ENCODE results near the gene CNTNAP2.
"Not testable (repeated sequence)": the region's sequence is repeated elsewhere in the genome, so short reads cannot be mapped to it uniquely, and the experiment has no call there.

The CNTNAP2 gene

GRCh38 chr7:148318102-148318811, 2201.7 kb downstream of the CNTNAP2 start:
- Histone ChIP-seq H3K9me3 (replicated peaks in 1 of 11) (peaks cover 0 to 11% (median 3%) of the 10 kb centered on the region in 11 experiments; a peak in 4 of 22 replicates), H3K9ac (no peak overlapping the region), H3K27me3 (no peaks in the 10 kb centered on the region), H3K4me1 (peaks cover 0 to 8% (median 0%) of the 10 kb centered on the region in 10 experiments; a peak in 4 of 20 replicates), H4K20me1 (no peaks in the 10 kb centered on the region), H3K4me2 (no peak overlapping the region), H3K27ac (no peak overlapping the region), H3K36me3 (no peaks in the 10 kb centered on the region), H3K4me3 (no peak overlapping the region)
- no peak for TF ChIP-seq Cebpa-rat (IDR thresholded peaks at IDR 0.05)

DNA sequence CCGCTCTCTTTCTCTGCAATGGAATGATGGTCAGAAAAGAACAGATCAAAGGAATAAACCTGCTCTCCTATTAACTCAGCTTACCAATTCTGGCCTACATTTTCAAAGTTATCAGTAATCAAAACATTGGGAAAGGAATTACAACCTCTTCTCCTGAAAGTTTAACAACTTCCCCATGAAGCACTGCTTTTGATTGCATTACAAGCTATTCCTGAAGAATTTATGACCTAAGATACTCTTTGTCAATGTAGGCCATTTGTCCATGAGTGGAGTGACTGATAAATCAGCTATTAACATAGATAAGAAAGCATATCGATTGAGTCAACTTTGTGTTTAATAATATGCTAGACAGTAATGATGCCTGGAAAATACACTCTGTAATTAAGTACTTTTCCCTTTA, 2202.2 kb downstream of the CNTNAP2 start:
- H3K4me1 ChIP-seq: peaks cover 0 to 14% (median 0%) of the 10 kb centered on the region in 10 experiments; a peak in 4 of 20 replicates
- peaks cover 0 to 8% (median 2%) of the 10 kb centered on the region in 11 experiments; a peak in 4 of 22 replicates for H3K9me3 ChIP-seq (replicated peaks in 1 of 11)
- H3K4me2 ChIP-seq: no peak overlapping the region
- no peaks in the 10 kb centered on the region for H4K20me1 ChIP-seq
- no peaks in the 10 kb centered on the region for H3K27me3 ChIP-seq
- no peak overlapping the region for H3K9ac ChIP-seq
- H3K36me3 ChIP-seq: no peaks in the 10 kb centered on the region
- H3K27ac ChIP-seq: no peak overlapping the region
- no peak for TF ChIP-seq Cebpa-rat (IDR thresholded peaks at IDR 0.05)
- H3K4me3 ChIP-seq: no peak overlapping the region

DNA sequence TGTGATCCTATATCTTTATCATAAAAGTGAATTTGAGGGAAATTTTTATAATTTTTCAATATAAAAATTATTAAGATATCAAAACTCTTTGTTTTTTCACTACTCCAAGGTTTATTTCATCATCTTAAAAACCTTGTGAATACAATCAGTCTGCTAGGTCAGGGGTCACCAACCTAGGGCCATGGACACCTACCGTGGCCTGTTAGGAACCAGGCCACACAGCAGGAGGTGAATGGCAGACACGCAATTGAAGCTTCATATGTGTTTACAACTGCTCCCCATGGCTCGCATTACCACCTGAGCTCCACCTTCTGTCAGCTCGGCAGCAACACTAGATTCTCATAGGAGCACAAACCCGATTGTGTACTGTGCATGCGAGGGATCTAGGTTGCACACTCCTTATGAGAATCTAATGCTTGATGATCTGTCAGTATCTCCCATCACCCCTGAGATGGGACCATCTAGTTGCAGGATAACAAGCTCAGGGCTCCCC, 2202.8 kb downstream of the CNTNAP2 start:
- no peaks in the 10 kb centered on the region for H4K20me1 ChIP-seq
- H3K4me1 ChIP-seq: peaks cover 0 to 19% (median 0%) of the 10 kb centered on the region in 10 experiments; a peak in 4 of 20 replicates
- no peak overlapping the region for H3K4me2 ChIP-seq
- no peaks in the 10 kb centered on the region for H3K27me3 ChIP-seq
- H3K4me3 ChIP-seq: no peak overlapping the region
- no peak for TF ChIP-seq Cebpa-rat (IDR thresholded peaks at IDR 0.05)
- H3K27ac ChIP-seq: no peak overlapping the region
- H3K9me3 ChIP-seq (replicated peaks in 1 of 11): peaks cover 0 to 3% (median 0%) of the 10 kb centered on the region in 11 experiments; a peak in 1 of 22 replicates
- H3K9ac ChIP-seq: no peak overlapping the region
- H3K36me3 ChIP-seq: no peaks in the 10 kb centered on the region

DNA sequence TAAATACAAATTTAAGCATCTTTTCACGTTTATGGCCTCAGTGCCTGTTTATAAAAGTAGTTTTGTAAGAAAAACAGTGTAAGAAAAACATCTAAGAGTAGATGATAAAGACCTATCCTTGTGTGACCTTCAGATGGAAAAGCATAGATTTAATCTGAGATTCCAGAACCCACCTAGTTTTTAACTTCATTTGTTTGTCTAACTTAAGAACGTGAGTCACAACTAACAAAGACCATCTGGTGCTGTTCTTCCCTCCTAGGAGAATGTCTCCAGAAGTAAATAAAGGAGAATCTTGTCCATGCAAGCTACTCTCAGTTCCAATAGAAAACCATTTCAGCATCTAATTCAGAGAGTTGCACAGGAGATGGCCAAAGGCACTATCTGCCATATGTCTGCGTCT, 2208.6 kb downstream of the CNTNAP2 start:
- peaks cover 0 to 4% (median 2%) of the 10 kb centered on the region in 11 experiments; a peak in 10 of 22 replicates for H3K9me3 ChIP-seq (replicated peaks in 1 of 11)
- H3K36me3 ChIP-seq: no peaks in the 10 kb centered on the region
- no peak overlapping the region for H3K27ac ChIP-seq

GRCh38 chr7:148327379-148327778, 2210.8 kb downstream of the CNTNAP2 start:
- peaks cover 5 to 18% (median 16%) of the 10 kb centered on the region in 11 experiments; a peak in 20 of 22 replicates for H3K9me3 ChIP-seq (replicated peaks in 1 of 11)
- H4K20me1 ChIP-seq: no peaks in the 10 kb centered on the region
- no peak for TF ChIP-seq Cebpa-rat (IDR thresholded peaks at IDR 0.05)
- H3K9ac ChIP-seq: no peak overlapping the region
- no peak overlapping the region for H3K4me2 ChIP-seq
- no peaks in the 10 kb centered on the region for H3K27me3 ChIP-seq
- H3K27ac ChIP-seq: no peak overlapping the region
- H3K4me1 ChIP-seq: peaks cover 0 to 19% (median 0%) of the 10 kb centered on the region in 10 experiments; a peak in 4 of 20 replicates
- H3K36me3 ChIP-seq: no peaks in the 10 kb centered on the region
- no peak overlapping the region for H3K4me3 ChIP-seq

More for the DNA sequence above, 2208.6 kb downstream of the CNTNAP2 start:
- H4K20me1 ChIP-seq: no peaks in the 10 kb centered on the region
- no peaks in the 10 kb centered on the region for H3K27me3 ChIP-seq
- H3K4me1 ChIP-seq: peaks cover 0 to 19% (median 0%) of the 10 kb centered on the region in 10 experiments; a peak in 4 of 20 replicates
- no peak overlapping the region for H3K9ac ChIP-seq
- H3K4me3 ChIP-seq: no peak overlapping the region
- no peak overlapping the region for H3K4me2 ChIP-seq
- no peak for TF ChIP-seq Cebpa-rat (IDR thresholded peaks at IDR 0.05)

DNA sequence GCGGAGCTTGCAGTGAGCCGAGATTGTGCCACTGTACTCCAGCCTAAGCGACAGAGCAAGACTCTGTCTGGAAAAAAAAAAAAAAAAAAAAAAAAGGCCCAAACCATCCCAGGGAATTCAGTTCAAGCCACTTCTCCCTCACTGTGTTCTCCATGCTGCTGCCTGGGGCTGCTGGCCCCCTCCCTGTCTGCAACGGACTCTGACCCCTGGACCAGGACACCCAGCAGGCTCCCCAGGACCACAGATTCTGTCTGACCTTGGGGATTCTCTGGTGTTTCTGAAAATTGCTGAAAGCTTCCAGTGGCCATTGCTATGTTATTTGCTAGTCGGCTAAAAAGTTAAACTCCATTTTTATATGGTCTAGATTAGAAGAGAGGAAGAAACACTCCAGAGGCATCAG, 2212.3 kb downstream of the CNTNAP2 start:
- Histone ChIP-seq H3K36me3 (no peaks in the 10 kb centered on the region), H3K27ac (no peak overlapping the region), H3K4me3 (no peak overlapping the region), H3K4me1 (peaks cover 0 to 8% (median 0%) of the 10 kb centered on the region in 10 experiments; a peak in 4 of 20 replicates), H3K4me2 (no peak overlapping the region), H3K27me3 (no peaks in the 10 kb centered on the region), H4K20me1 (no peaks in the 10 kb centered on the region), H3K9ac (no peak overlapping the region), H3K9me3 (replicated peaks in 1 of 11) (peaks cover 5 to 18% (median 16%) of the 10 kb centered on the region in 11 experiments; a peak in 20 of 22 replicates)
- TF ChIP-seq Cebpa-rat (IDR thresholded peaks at IDR 0.05): no peak

DNA sequence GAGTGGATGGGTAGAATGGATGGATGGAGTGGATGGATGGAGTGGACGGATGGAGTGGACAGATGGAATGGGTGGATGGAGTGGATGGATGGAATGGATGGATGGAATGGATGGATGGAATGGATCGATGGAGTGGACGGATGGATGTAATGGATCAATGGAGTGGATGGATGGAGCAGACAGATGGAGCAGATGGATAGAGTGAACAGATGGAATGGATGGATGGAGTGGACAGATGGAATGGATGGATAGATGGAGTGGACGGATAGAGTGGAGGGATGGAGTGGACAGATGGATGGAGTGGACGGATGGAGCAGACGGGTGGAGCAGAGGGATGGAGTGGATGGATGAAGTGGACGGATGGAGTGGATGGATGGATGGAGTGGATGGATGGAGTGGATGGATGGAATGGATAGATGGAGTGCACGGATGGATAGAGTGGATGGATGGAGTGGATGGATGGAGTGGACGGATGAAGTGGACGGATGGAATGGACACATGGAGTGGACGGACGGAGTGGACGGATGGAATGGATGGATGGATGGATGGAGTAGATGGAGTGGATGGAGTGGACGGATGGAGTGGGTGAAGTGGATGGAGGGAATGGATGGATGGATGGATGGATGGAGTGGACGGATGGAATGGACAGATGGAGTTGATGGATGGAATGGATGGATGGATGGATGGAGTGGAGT, 2213.7 kb downstream of the CNTNAP2 start:
- H3K36me3 ChIP-seq: no peaks in the 10 kb centered on the region
- H3K4me3 ChIP-seq: no peak overlapping the region
- H3K4me1 ChIP-seq: peaks cover 0 to 16% (median 10%) of the 10 kb centered on the region in 10 experiments; a peak in 13 of 20 replicates
- H3K4me2 ChIP-seq: no peak overlapping the region
- peaks cover 5 to 18% (median 16%) of the 10 kb centered on the region in 11 experiments; a peak in 20 of 22 replicates for H3K9me3 ChIP-seq (replicated peaks in 1 of 11)
- H3K9ac ChIP-seq: no peak overlapping the region
- no peaks in the 10 kb centered on the region for H4K20me1 ChIP-seq
- no peak overlapping the region for H3K27ac ChIP-seq
- no peak for TF ChIP-seq Cebpa-rat (IDR thresholded peaks at IDR 0.05)
- no peaks in the 10 kb centered on the region for H3K27me3 ChIP-seq

DNA sequence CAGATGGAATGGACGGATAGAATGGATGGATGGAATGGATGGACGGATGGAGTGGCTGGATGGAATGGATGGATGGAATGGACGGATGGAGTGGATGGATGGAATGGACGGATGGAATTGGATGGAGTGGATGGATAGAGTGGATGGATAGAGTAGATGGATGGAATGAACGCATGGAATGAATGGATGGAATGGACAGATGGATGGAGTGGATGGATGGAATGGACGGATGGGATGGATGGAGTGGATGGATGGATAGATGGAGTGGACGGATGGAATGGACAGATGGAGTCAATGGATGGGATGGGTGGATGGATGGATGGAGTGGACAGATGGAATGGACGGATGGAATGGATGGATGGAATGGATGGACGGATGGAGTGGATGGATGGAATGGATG, 2214.2 kb downstream of the CNTNAP2 start:
- H3K36me3 ChIP-seq: no peaks in the 10 kb centered on the region
- H3K27ac ChIP-seq: no peak overlapping the region
- H3K4me3 ChIP-seq: no peak overlapping the region
- no peaks in the 10 kb centered on the region for H4K20me1 ChIP-seq
- no peaks in the 10 kb centered on the region for H3K27me3 ChIP-seq
- no peak for TF ChIP-seq Cebpa-rat (IDR thresholded peaks at IDR 0.05)
- H3K9ac ChIP-seq: no peak overlapping the region
- peaks cover 0 to 22% (median 11%) of the 10 kb centered on the region in 10 experiments; a peak in 13 of 20 replicates for H3K4me1 ChIP-seq
- peaks cover 5 to 18% (median 16%) of the 10 kb centered on the region in 11 experiments; a peak in 20 of 22 replicates for H3K9me3 ChIP-seq (replicated peaks in 1 of 11)
- H3K4me2 ChIP-seq: no peak overlapping the region

DNA sequence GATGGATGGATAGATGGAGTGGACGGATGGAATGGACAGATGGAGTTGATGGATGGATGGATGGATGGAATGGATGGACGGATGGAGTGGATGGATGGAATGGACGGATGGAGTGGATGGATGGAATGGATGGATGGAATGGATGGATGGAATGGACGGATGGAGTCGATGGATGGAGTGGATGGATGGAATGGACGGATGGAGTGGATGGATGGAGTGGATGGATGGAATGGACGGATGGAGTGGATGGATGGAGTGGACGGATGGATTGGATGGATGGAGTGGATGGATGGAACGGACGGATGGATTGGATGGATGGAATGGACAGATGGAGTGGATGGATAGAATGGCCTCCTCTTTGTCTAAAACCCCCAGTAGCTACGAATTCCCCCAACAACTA, 2214.9 kb downstream of the CNTNAP2 start:
- peaks cover 0 to 23% (median 11%) of the 10 kb centered on the region in 10 experiments; a peak in 13 of 20 replicates for H3K4me1 ChIP-seq
- not testable (repeated sequence) for H3K36me3 ChIP-seq, H4K20me1 ChIP-seq, H3K27me3 ChIP-seq, H3K4me2 ChIP-seq, H3K4me3 ChIP-seq, H3K27ac ChIP-seq, H3K9ac ChIP-seq
- peaks cover 5 to 18% (median 16%) of the 10 kb centered on the region in 11 experiments; a peak in 20 of 22 replicates for H3K9me3 ChIP-seq (replicated peaks in 1 of 11)

Data from BLaER1 treated with 17β-estradiol and CSF1 and Interleukin-3, amounts not matched to agents 10 nM and 100 nM (cell line).